OCI-LY3 (cell line): ENCODE results near the gene PPCDC.

Experiments used
- EZH2phosphoT487 ChIP-seq: fragments of 200-600 bp; shearing (Covaris generic); IDR thresholded peaks from 2 replicates; pipeline ENCODE4 v1.6.1; 2018; ENCODE audit warnings: antibody characterized with exemption, mixed run types, low read depth
- TF ChIP-seq, protein P1 (sequence below): fragments of 200-600, 300-600 bp; sonication (generic); IDR thresholded peaks from 2 replicates; pipeline ENCODE4 v1.5.1; 2014; ENCODE audit warnings: antibody characterized with exemption, low read length, low read depth

DNA sequence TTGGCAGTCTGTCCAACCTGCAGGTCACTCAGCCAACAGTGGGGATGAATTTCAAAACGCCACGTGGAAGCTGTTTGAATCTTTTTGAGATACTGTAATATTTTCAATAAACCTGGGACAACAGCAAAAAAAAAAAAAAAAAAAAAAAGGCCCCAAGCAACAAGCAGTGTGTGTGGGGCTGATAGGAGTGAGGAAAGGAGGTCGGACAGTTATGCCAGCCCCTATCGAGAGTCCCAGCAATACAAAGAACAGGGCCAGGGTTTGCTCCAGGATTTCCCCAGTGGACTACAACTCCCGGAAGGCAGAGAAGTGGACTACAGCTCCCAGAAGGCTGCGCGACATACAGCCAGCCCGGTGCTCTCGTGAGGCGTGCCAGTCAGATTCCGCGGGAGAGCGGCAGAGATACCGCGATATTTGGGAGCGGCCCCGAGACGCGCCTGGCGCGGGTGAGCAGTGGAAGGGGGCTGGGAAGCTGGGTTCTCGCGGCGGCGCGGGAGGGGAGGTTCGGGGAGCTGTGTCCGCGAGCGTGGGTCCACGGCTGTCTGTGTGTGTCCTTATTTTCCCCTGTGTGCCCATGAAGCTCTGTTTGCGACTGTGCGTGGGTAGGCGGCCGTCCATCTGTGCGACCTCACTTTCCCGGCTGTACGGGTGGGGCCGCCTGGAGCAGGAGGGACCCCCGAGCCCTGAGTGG, at the start of gene PPCDC:
- TF ChIP-seq, protein P1, sequence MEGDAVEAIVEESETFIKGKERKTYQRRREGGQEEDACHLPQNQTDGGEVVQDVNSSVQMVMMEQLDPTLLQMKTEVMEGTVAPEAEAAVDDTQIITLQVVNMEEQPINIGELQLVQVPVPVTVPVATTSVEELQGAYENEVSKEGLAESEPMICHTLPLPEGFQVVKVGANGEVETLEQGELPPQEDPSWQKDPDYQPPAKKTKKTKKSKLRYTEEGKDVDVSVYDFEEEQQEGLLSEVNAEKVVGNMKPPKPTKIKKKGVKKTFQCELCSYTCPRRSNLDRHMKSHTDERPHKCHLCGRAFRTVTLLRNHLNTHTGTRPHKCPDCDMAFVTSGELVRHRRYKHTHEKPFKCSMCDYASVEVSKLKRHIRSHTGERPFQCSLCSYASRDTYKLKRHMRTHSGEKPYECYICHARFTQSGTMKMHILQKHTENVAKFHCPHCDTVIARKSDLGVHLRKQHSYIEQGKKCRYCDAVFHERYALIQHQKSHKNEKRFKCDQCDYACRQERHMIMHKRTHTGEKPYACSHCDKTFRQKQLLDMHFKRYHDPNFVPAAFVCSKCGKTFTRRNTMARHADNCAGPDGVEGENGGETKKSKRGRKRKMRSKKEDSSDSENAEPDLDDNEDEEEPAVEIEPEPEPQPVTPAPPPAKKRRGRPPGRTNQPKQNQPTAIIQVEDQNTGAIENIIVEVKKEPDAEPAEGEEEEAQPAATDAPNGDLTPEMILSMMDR: no peak
- no peak for TF ChIP-seq EZH2phosphoT487
